Measurements from ENCODE around the gene ADPRHL1. TPM values are rescaled to one million over a fixed set of nuclear protein-coding genes. Genes with fewer than 3 reads are reported as not detected.
"Not testable (repeated sequence)": the region's sequence is repeated elsewhere in the genome, so short reads cannot be mapped to it uniquely, and the experiment has no call there.

ADPRHL1 gene
- total and polyA plus RNA-seq, 2 donors (not counting 1 experiment from before 2014, with no cell fraction given) = 0.59 to 1.5 TPM

GRCh38 chr13:113378825-113379224 lies 74.5 kb downstream of the ADPRHL1 start:
- no peaks in the 10 kb centered on the region for H3K36me3 ChIP-seq (ENCODE audit: control insufficient read depth, insufficient read depth, low read length)
- H3K4me3 ChIP-seq (replicated peaks in 1 of 4; ENCODE audit: control extremely low read depth in 1 of 4, insufficient read depth in 1 of 4, low read depth in 3 of 4, low read length in 4 of 4) = no peak overlapping the region
- no peak overlapping the region for H3K9ac ChIP-seq (ENCODE audit: insufficient read depth, low read length)
- no peaks in the 10 kb centered on the region for H3K9me3 ChIP-seq (ENCODE audit: control insufficient read depth, insufficient read depth, low read depth, low read length)
- H3K4me1 ChIP-seq (ENCODE audit: control insufficient read depth, extremely low read depth, insufficient read depth, low read length) = no peaks in the 10 kb centered on the region
- no peak overlapping the region for H3K27ac ChIP-seq (ENCODE audit: insufficient read depth, low read length)
- H3K4me2 ChIP-seq (ENCODE audit: extremely low read depth, insufficient read depth, low read length) = no peak overlapping the region
- no peak overlapping the region for H2AFZ ChIP-seq (ENCODE audit: low read length)
- DNase-seq (ENCODE audit: low read depth in 2 of 2) = no peak
- no peaks in the 10 kb centered on the region for H4K20me1 ChIP-seq (ENCODE audit: control insufficient read depth, extremely low read depth, insufficient read depth, low read length)
- H3K27me3 ChIP-seq (ENCODE audit: control insufficient read depth, insufficient read depth, low read length) = peaks cover 4% of the 10 kb centered on the region
- no peaks in the 10 kb centered on the region for H3K79me2 ChIP-seq (ENCODE audit: control insufficient read depth, insufficient read depth, low read length)
- TF ChIP-seq CTCF (conservative IDR thresholded peaks at IDR 0.05 in 1 of 2, IDR thresholded peaks at IDR 0.05 in 1 of 2; ENCODE audit: low read depth in 1 of 2, low read length in 2 of 2) = no peak

- DNase-seq (ENCODE audit: low read depth in 2 of 2) = no peak
- Histone ChIP-seq H3K27me3 (ENCODE audit: control insufficient read depth, insufficient read depth, low read length) (peaks cover 4% of the 10 kb centered on the region), H3K79me2 (ENCODE audit: control insufficient read depth, insufficient read depth, low read length) (no peaks in the 10 kb centered on the region), H4K20me1 (ENCODE audit: control insufficient read depth, extremely low read depth, insufficient read depth, low read length) (no peaks in the 10 kb centered on the region), H3K4me1 (ENCODE audit: control insufficient read depth, extremely low read depth, insufficient read depth, low read length) (no peaks in the 10 kb centered on the region), H3K4me2 (ENCODE audit: extremely low read depth, insufficient read depth, low read length) (no peak overlapping the region), H3K4me3 (replicated peaks in 1 of 4; ENCODE audit: control extremely low read depth in 1 of 4, insufficient read depth in 1 of 4, low read depth in 3 of 4, low read length in 4 of 4) (no peak overlapping the region), H3K36me3 (ENCODE audit: control insufficient read depth, insufficient read depth, low read length) (no peaks in the 10 kb centered on the region), H2AFZ (ENCODE audit: low read length) (no peak overlapping the region), H3K9me3 (ENCODE audit: control insufficient read depth, insufficient read depth, low read depth, low read length) (no peaks in the 10 kb centered on the region), H3K9ac (ENCODE audit: insufficient read depth, low read length) (no peak overlapping the region), H3K27ac (ENCODE audit: insufficient read depth, low read length) (no peak overlapping the region)
- no peak for TF ChIP-seq EZH2 (IDR thresholded peaks at IDR 0.05; ENCODE audit: low read length, missing control alignments)
- TF ChIP-seq CTCF (conservative IDR thresholded peaks at IDR 0.05 in 1 of 2, IDR thresholded peaks at IDR 0.05 in 1 of 2; ENCODE audit: low read depth in 1 of 2, low read length in 2 of 2) = no peak
These were observed 78.6 kb downstream of the ADPRHL1 start for GRCh38 chr13:113374511-113375175.

GRCh38 chr13:113373811-113374485 lies 79.3 kb downstream of the ADPRHL1 start:
- Histone ChIP-seq H3K4me2 (ENCODE audit: extremely low read depth, insufficient read depth, low read length) (no peak overlapping the region), H3K27me3 (ENCODE audit: control insufficient read depth, insufficient read depth, low read length) (peaks cover 4% of the 10 kb centered on the region), H3K36me3 (ENCODE audit: control insufficient read depth, insufficient read depth, low read length) (no peaks in the 10 kb centered on the region), H3K79me2 (ENCODE audit: control insufficient read depth, insufficient read depth, low read length) (no peaks in the 10 kb centered on the region), H2AFZ (ENCODE audit: low read length) (no peak overlapping the region), H3K27ac (ENCODE audit: insufficient read depth, low read length) (no peak overlapping the region), H3K9ac (ENCODE audit: insufficient read depth, low read length) (no peak overlapping the region), H4K20me1 (ENCODE audit: control insufficient read depth, extremely low read depth, insufficient read depth, low read length) (no peaks in the 10 kb centered on the region), H3K4me1 (ENCODE audit: control insufficient read depth, extremely low read depth, insufficient read depth, low read length) (no peaks in the 10 kb centered on the region), H3K9me3 (ENCODE audit: control insufficient read depth, insufficient read depth, low read depth, low read length) (no peaks in the 10 kb centered on the region), H3K4me3 (replicated peaks in 1 of 4; ENCODE audit: control extremely low read depth in 1 of 4, insufficient read depth in 1 of 4, low read depth in 3 of 4, low read length in 4 of 4) (no peak overlapping the region)
- DNase-seq (ENCODE audit: low read depth in 2 of 2) = no peak
- TF ChIP-seq EZH2 (IDR thresholded peaks at IDR 0.05; ENCODE audit: low read length, missing control alignments) (no peak), CTCF (conservative IDR thresholded peaks at IDR 0.05 in 1 of 2, IDR thresholded peaks at IDR 0.05 in 1 of 2; ENCODE audit: low read depth in 1 of 2, low read length in 2 of 2) (no peak)

- H3K4me1 ChIP-seq (ENCODE audit: control insufficient read depth, extremely low read depth, insufficient read depth, low read length); H3K27me3 ChIP-seq (ENCODE audit: control insufficient read depth, insufficient read depth, low read length): not testable (repeated sequence)
These were observed 81.6 kb downstream of the ADPRHL1 start for GRCh38 chr13:113371701-113372100.

More at GRCh38 chr13:113371701-113372100, 81.6 kb downstream of the ADPRHL1 start:
- not testable (repeated sequence) for H4K20me1 ChIP-seq (ENCODE audit: control insufficient read depth, extremely low read depth, insufficient read depth, low read length); H2AFZ ChIP-seq (ENCODE audit: low read length); H3K27ac ChIP-seq (ENCODE audit: insufficient read depth, low read length); H3K4me2 ChIP-seq (ENCODE audit: extremely low read depth, insufficient read depth, low read length); H3K36me3 ChIP-seq (ENCODE audit: control insufficient read depth, insufficient read depth, low read length); H3K79me2 ChIP-seq (ENCODE audit: control insufficient read depth, insufficient read depth, low read length); H3K9ac ChIP-seq (ENCODE audit: insufficient read depth, low read length); DNase-seq (ENCODE audit: low read depth in 2 of 2); H3K9me3 ChIP-seq (ENCODE audit: control insufficient read depth, insufficient read depth, low read depth, low read length); H3K4me3 ChIP-seq (replicated peaks in 1 of 4; ENCODE audit: control extremely low read depth in 1 of 4, insufficient read depth in 1 of 4, low read depth in 3 of 4, low read length in 4 of 4)

Measured in fibroblast of lung (primary cell).